GM19455 (cell line): Measurements from ENCODE around the gene CEACAM18.
"Not testable (repeated sequence)": the region's sequence is repeated elsewhere in the genome, so short reads cannot be mapped to it uniquely, and the experiment has no call there.

Source experiments
- ATAC-seq: cut with Tn5 transposase; IDR thresholded peaks from one replicate; pipeline ENCODE4 v1.9.1; 2021; ENCODE audit not compliant: unreplicated experiment

Gene CEACAM18

GRCh38 chr19:51478381-51479234 lies at the start of gene CEACAM18:
TSS of gene CEACAM18 (plus strand) at chr19:51478539.
- ATAC-seq, result no peak

GRCh38 chr19:51430221-51430620 lies 48.1 kb upstream of the CEACAM18 start:
- ATAC-seq, result no peak

GRCh38 chr19:51431124-51431523 lies 47.2 kb upstream of the CEACAM18 start:
- no peak for ATAC-seq

GRCh38 chr19:51433043-51433442 lies 45.3 kb upstream of the CEACAM18 start:
- ATAC-seq, result no peak

GRCh38 chr19:51434456-51434855 lies 43.9 kb upstream of the CEACAM18 start:
- no peak for ATAC-seq

- ATAC-seq, result no peak
These were observed 39.3 kb upstream of the CEACAM18 start for GRCh38 chr19:51439021-51439465.

- ATAC-seq, result no peak
These were observed 38.3 kb upstream of the CEACAM18 start for GRCh38 chr19:51440052-51440451.

GRCh38 chr19:51440846-51441409 lies 37.4 kb upstream of the CEACAM18 start:
- no peak for ATAC-seq

GRCh38 chr19:51441410-51442390 lies 36.6 kb upstream of the CEACAM18 start:
- ATAC-seq, result peak; percentile 90

- ATAC-seq, result not testable (repeated sequence)
These were observed 30.8 kb upstream of the CEACAM18 start for GRCh38 chr19:51447510-51447909.

GRCh38 chr19:51448011-51448410 lies 30.3 kb upstream of the CEACAM18 start:
- ATAC-seq, result no peak

GRCh38 chr19:51448411-51449016 lies 29.8 kb upstream of the CEACAM18 start:
- ATAC-seq, result no peak

GRCh38 chr19:51450730-51451307 lies 27.5 kb upstream of the CEACAM18 start:
- no peak for ATAC-seq

GRCh38 chr19:51456541-51457290 lies 21.6 kb upstream of the CEACAM18 start:
- no peak for ATAC-seq

GRCh38 chr19:51457351-51458013 lies 20.9 kb upstream of the CEACAM18 start:
- ATAC-seq, result no peak

GRCh38 chr19:51458051-51458645 lies 20.2 kb upstream of the CEACAM18 start, which contains the start of gene SIGLEC8:
TSS of gene SIGLEC8 (minus strand) at chr19:51458454. CDS start at chr19:51458387, 67 bp downstream.
- no peak for ATAC-seq

- ATAC-seq, result no peak
These were observed 19.3 kb upstream of the CEACAM18 start for GRCh38 chr19:51458899-51459505.
